ENCODE measurements around the gene CD3G.

CD3G gene

GRCh38 chr11:118328745-118329144, 15.4 kb upstream of the CD3G start:
- FAIRE-seq = no peak

- no peak for FAIRE-seq
These were observed 9.4 kb upstream of the CD3G start for GRCh38 chr11:118334745-118335144.

GRCh38 chr11:118338637-118339061, 5.5 kb upstream of the CD3G start:
- no peak for FAIRE-seq

GRCh38 chr11:118339281-118339961, 4.7 kb upstream of the CD3G start:
- FAIRE-seq = no peak

- FAIRE-seq = no peak
These were observed 3.7 kb upstream of the CD3G start for GRCh38 chr11:118340449-118340848.

GRCh38 chr11:118341261-118341660, 2.9 kb upstream of the CD3G start:
- FAIRE-seq = no peak

- no peak for FAIRE-seq
These were observed 2.2 kb upstream of the CD3G start for GRCh38 chr11:118341815-118342489.

GRCh38 chr11:118342503-118343161, 1.5 kb upstream of the CD3G start, which contains the start of gene CD3D:
Gene CD3D (minus strand): TSS chr11:118342705. CDS start chr11:118342607, 98 bp downstream.
- no peak for FAIRE-seq

GRCh38 chr11:118343248-118343647, 896 bp upstream of the CD3G start:
- FAIRE-seq = no peak

GRCh38 chr11:118349475-118349874, 5.3 kb downstream of the CD3G start:
- FAIRE-seq = no peak

GRCh38 chr11:118353084-118353710, 9.1 kb downstream of the CD3G start:
- no peak for FAIRE-seq

- no peak for FAIRE-seq
These were observed 13.9 kb downstream of the CD3G start for GRCh38 chr11:118358071-118358470.

GRCh38 chr11:118359295-118359958, 15.3 kb downstream of the CD3G start, which contains the start of gene UBE4A:
Gene UBE4A (plus strand): TSS chr11:118359600. CDS start chr11:118365081, 5,481 bp downstream.
- FAIRE-seq = no peak

- no peak for FAIRE-seq
These were observed 20.9 kb downstream of the CD3G start for GRCh38 chr11:118364956-118365615.

GRCh38 chr11:118366287-118366686, 22.1 kb downstream of the CD3G start:
- FAIRE-seq = no peak

- FAIRE-seq = no peak
These were observed 26.6 kb downstream of the CD3G start for GRCh38 chr11:118370774-118371173.

GRCh38 chr11:118373263-118373662, 29.1 kb downstream of the CD3G start:
- FAIRE-seq = no peak

GRCh38 chr11:118373871-118374270, 29.7 kb downstream of the CD3G start:
- FAIRE-seq = no peak

- no peak for FAIRE-seq
These were observed 30.6 kb downstream of the CD3G start for GRCh38 chr11:118374729-118375128.

- no peak for FAIRE-seq
These were observed 31.8 kb downstream of the CD3G start for GRCh38 chr11:118375978-118376377.

GRCh38 chr11:118379497-118379896, 35.4 kb downstream of the CD3G start:
- FAIRE-seq = no peak

GRCh38 chr11:118380571-118380970, 36.4 kb downstream of the CD3G start:
- no peak for FAIRE-seq

Measured in colon (tissue), 2 donors.